ENCODE data around the gene CASKIN1.

- TF ChIP-seq POLR2AphosphoS5 (IDR thresholded peaks at IDR 0.05) = no peak
- no peak for TF ChIP-seq CTCF (IDR thresholded peaks at IDR 0.05)
- no peak for TF ChIP-seq EP300 (IDR thresholded peaks at IDR 0.05; ENCODE audit: low read depth)
Measured at GRCh38 chr16:2173366-2173765, 23.0 kb downstream of the CASKIN1 start.
